Right cardiac atrium (tissue), 5 donors: ENCODE measurements around the gene PRPH2. TPM values are rescaled to one million over a fixed set of nuclear protein-coding genes. Genes with fewer than 3 reads are reported as not detected.
"Not testable (repeated sequence)": the region's sequence is repeated elsewhere in the genome, so short reads cannot be mapped to it uniquely, and the experiment has no call there.

Source experiments
- ATAC-seq, 2 donors: fragments of 200-7000 bp; cut with Tn5 transposase; one replicate each; pipeline versions ENCODE4 v1.8.0 to v1.9.1; 2020; ENCODE audit warnings: moderate library complexity in 2 of 2, mild to moderate bottlenecking in 1 of 2
- DNase-seq, 3 donors: peaks; one replicate each; pipeline ENCODE4 v3.0.0-alpha.2; 2020
- H3K27ac ChIP-seq: one replicate; pipeline ENCODE4 v1.5.1; 2013; ENCODE audit warnings: mild to moderate bottlenecking, low read length, control low read depth, moderate library complexity
- H3K27me3 ChIP-seq: one replicate; pipeline ENCODE4 v1.6.1; 2013; ENCODE audit not compliant: control insufficient read depth, insufficient read depth
- H3K4me1 ChIP-seq: one replicate; pipeline ENCODE4 v1.6.1; 2013; ENCODE audit warnings: low read length; ENCODE audit not compliant: control insufficient read depth, insufficient read depth
- H3K4me3 ChIP-seq: one replicate; pipeline ENCODE4 v1.5.1; 2013; ENCODE audit warnings: low read length, control low read depth
- H3K9me3 ChIP-seq: one replicate; pipeline ENCODE4 v1.6.1; 2013; ENCODE audit warnings: low read length; ENCODE audit not compliant: control insufficient read depth
- WGBS: extraction: QIAGEN DNeasy Blood & Tissue Kit; methylation state at CpG from one replicate; pipeline ENCODE4 v1.1.7; 2013; 5-methylcytosine and 5-hydroxymethylcytosine counted together
- intact Hi-C, 4 donors: fragments of 100-400 bp; cut with DNase I; formaldehyde crosslinking; loops; one replicate each; pipeline versions ENCODE4 v1.11.0 to v1.14.0; 2022 to 2023
- polyA plus RNA-seq: library from polyadenylated mRNA; stranded (reverse); fragments of 200-250 nt; gene quantifications from one replicate; pipeline ENCODE4 v1.2.3, GENCODE V29; 2013
- total RNA-seq, 4 donors: library from RNA; stranded (reverse); fragmentation: NEBNext Ultra II Directional; extraction: Animal tissue kit (Norgen Biotek cat#: 25700); gene quantifications; one replicate each; pipeline ENCODE4 v1.2.1, GENCODE V29; 2021
- donor health status: healthy with polysubstance abuse.
- donor health status: DM: no; HTN: yes; CAD: no.
- donor health status: DM: no; HTN: no; CAD: no.
- donor health status: DM: no; HTN: yes; CAD: no; lungs with severe emphysema.
- donor health status: DM: yes; HTN: yes; CAD: no.

The PRPH2 gene
- total and polyA plus RNA-seq, 5 donors: 0.45 to 2.5 (median 1.6) TPM

GRCh38 chr6:42740725-42741124, 18.3 kb upstream of the PRPH2 start:
- ATAC-seq (no peak), DNase-seq (no peak)
- intact Hi-C loops: no loop called here
- WGBS: 50% methylated on average over 3 of the region's 3 CpGs
- Histone ChIP-seq H3K27ac (no peak overlapping the region), H3K4me3 (no peak overlapping the region), H3K4me1 (peaks cover 3% of the 10 kb centered on the region), H3K27me3 (no peaks in the 10 kb centered on the region), H3K9me3 (no peaks in the 10 kb centered on the region)

GRCh38 chr6:42735976-42736375, 13.6 kb upstream of the PRPH2 start:
- 86% methylated on average over 3 of the region's 3 CpGs for WGBS
- Histone ChIP-seq H3K27me3 (no peaks in the 10 kb centered on the region), H3K4me3 (no peak overlapping the region), H3K9me3 (no peaks in the 10 kb centered on the region), H3K4me1 (no peaks in the 10 kb centered on the region), H3K27ac (no peak overlapping the region)
- ATAC-seq (no peak), DNase-seq (no peak)
- intact Hi-C loops: no loop called here

- H3K9me3 ChIP-seq, H3K27me3 ChIP-seq, H3K27ac ChIP-seq, H3K4me3 ChIP-seq, ATAC-seq, H3K4me1 ChIP-seq, intact Hi-C loops, DNase-seq: not testable (repeated sequence)
- WGBS: 74% methylated on average over 13 of the region's 13 CpGs
Observed at GRCh38 chr6:42733867-42734481, 11.6 kb upstream of the PRPH2 start.

DNA sequence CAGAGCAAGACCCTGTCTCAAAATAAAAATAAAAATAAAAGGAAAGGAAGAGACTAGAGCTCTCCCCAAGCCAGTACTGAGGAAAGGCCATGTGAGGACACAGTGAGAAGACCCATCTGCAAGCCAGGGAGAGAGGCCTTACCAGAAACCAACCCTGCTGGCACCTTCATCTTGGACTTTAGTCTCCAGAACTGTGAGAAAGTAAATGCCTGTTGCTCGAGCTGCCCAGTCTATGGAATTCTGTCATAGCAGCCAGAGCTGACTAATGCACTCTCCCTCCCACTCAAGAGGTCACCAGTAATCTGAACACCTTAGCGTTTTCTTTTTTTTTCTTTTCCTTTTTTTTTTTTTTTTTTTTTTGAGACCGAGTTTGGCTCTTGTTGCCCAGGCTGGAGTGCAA, 7.3 kb upstream of the PRPH2 start:
- WGBS: 65% methylated on average over 3 of the region's 3 CpGs
- intact Hi-C loops: loop anchor here (5.0 to 10.0 kb wide), 3 partner anchors 65 to 145 kb away; partner anchors contain the start of gene RPL7L1 (in 1 of the 4)
- ATAC-seq: no peak
- no peak for DNase-seq
- H3K27me3 ChIP-seq: no peaks in the 10 kb centered on the region
- H3K27ac ChIP-seq: no peak overlapping the region
- no peaks in the 10 kb centered on the region for H3K4me1 ChIP-seq
- H3K9me3 ChIP-seq: no peaks in the 10 kb centered on the region
- no peak overlapping the region for H3K4me3 ChIP-seq

- WGBS: 59% methylated on average over 22 of the region's 22 CpGs
- Histone ChIP-seq H3K9me3 (no peaks in the 10 kb centered on the region), H3K4me1 (no peaks in the 10 kb centered on the region), H3K4me3 (peak overlapping the region; percentile 56), H3K27me3 (no peaks in the 10 kb centered on the region), H3K27ac (peak overlapping the region; percentile 30)
- ATAC-seq (peak; percentile 21 to 22), DNase-seq (peak in 2 of 3 donors; percentile 60 to 69)
- intact Hi-C loops: loop anchor here (5.0 to 10.0 kb wide), 3 partner anchors 63 to 147 kb away; partner anchors contain the start of gene RPL7L1 (in 1 of the 4)
Observed at GRCh38 chr6:42727627-42728026, 5.2 kb upstream of the PRPH2 start.

- H3K9me3 ChIP-seq: no peaks in the 10 kb centered on the region
- no peaks in the 10 kb centered on the region for H3K27me3 ChIP-seq
- WGBS: 13% methylated on average over 52 of the region's 52 CpGs
- H3K4me3 ChIP-seq: peak overlapping the region; percentile 56
- ATAC-seq (peak; percentile 74 to 77), DNase-seq (peak; percentile 65 to 83 (median 81))
- intact Hi-C loops: loop anchor here (5.0 to 10.0 kb wide), 3 partner anchors 62 to 148 kb away; partner anchors contain the start of gene RPL7L1 (in 1 of the 4)
- H3K27ac ChIP-seq: peak overlapping the region; percentile 58
- H3K4me1 ChIP-seq: no peaks in the 10 kb centered on the region
Observed at GRCh38 chr6:42727087-42727611, 4.8 kb upstream of the PRPH2 start.

DNA sequence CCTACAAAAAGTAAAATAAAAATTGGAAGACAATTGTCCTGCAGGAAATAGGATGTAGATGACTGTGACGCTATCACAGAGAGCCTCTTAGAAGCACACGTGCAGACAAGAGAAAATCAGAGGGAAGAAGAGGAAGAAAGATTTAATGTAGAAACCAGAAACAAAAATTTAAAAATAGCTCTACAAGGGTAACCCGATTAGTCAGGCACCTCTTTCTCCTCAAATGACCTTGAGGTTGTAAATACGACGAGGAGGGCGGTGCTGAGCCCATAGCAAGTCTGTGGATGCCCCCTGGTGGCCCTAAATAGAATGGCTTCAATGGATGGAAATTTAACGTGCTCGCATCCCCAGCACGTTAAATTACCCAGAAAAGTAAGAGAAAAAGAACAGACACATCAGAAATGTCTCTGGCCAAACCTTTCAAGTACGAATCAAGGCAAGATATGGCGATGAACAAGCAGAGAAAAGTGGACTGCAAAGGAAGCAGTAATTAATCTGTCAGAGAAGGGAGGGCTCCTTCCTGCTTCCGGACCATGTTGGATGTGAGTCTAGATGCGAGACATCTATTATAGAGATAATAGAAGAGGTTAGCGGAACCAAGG, 4.2 kb upstream of the PRPH2 start:
- under 1% methylated on average over 14 of the region's 14 CpGs for WGBS
- DNase-seq: peak; percentile 69 to 87 (median 69)
- Histone ChIP-seq H3K4me3 (peak overlapping the region; percentile 56), H3K9me3 (no peaks in the 10 kb centered on the region), H3K4me1 (no peaks in the 10 kb centered on the region), H3K27ac (peak overlapping the region; percentile 58), H3K27me3 (no peaks in the 10 kb centered on the region)
- peak; percentile 94 for ATAC-seq
- intact Hi-C loops: loop anchor here (5.0 to 10.0 kb wide), 3 partner anchors 62 to 148 kb away; partner anchors contain the start of gene RPL7L1 (in 1 of the 4)

DNA sequence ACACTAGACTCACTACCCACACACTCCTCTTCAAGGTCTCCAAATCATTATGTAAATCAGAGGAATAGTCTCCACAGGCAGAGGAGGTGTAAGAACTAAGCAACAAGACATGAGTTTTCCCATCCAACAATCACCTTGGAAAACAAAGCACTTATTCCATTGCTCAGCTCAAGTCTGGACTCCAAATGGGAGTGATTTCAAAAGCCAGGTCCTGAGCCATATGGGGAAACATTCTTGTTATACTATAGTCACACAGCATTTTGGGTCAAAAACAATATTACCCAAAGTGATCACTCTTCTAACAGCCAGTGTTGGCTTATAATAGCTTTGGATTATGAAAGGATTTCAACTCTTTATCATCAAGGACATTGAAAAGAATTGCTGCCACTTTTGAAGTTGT, 3.6 kb upstream of the PRPH2 start:
- Histone ChIP-seq H3K9me3 (no peaks in the 10 kb centered on the region), H3K27me3 (no peaks in the 10 kb centered on the region), H3K4me1 (no peaks in the 10 kb centered on the region), H3K4me3 (peak overlapping the region; percentile 56), H3K27ac (no peak overlapping the region)
- intact Hi-C loops: loop anchor here (5.0 to 10.0 kb wide), 3 partner anchors 61 to 149 kb away; partner anchors contain the start of gene RPL7L1 (in 1 of the 4)
- ATAC-seq: no peak
- no peak for DNase-seq

DNA sequence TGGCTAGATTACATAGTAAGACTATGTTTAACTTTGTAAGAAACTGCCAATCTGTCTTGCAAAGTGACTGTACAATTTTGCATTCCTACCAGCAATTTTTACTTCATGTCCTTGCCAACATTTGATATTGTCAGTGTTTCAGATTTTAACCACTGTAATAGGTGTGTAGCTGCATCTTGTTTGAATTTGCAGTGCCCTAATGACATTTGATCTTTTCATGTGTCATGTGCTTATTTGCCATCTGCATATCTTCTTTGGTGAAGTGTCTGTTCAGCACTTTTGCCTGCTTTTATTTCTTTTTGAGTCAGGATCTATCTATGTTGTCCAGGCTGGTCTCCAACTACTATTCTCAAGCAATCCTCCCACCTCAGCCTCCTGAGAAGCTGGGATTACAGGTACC, 2.4 kb upstream of the PRPH2 start:
- no peak overlapping the region for H3K27ac ChIP-seq
- intact Hi-C loops: loop anchor here (5.0 to 10.0 kb wide), 3 partner anchors 60 to 150 kb away; partner anchors contain the start of gene RPL7L1 (in 1 of the 4)
- ATAC-seq: no peak

GRCh38 chr6:42720739-42721138, 1.7 kb downstream of the PRPH2 start:
- Histone ChIP-seq H3K27ac (no peak overlapping the region), H3K27me3 (no peaks in the 10 kb centered on the region), H3K4me3 (no peak overlapping the region), H3K9me3 (no peaks in the 10 kb centered on the region), H3K4me1 (no peaks in the 10 kb centered on the region)
- 77% methylated on average over 8 of the region's 8 CpGs for whole genome bisulfite sequencing
- DNase-seq (peak in 1 of 3 donors; percentile 11), ATAC-seq (no peak)
- intact Hi-C loops: loop anchor here in 2 of 4 donors (10.0 kb wide), 2 partner anchors 56 to 154 kb away; partner anchors contain the start of gene RPL7L1 (in 1 of the 2)

More for the DNA sequence above, 2.4 kb upstream of the PRPH2 start:
- no peaks in the 10 kb centered on the region for H3K9me3 ChIP-seq
- no peak overlapping the region for H3K4me3 ChIP-seq
- no peaks in the 10 kb centered on the region for H3K27me3 ChIP-seq
- DNase-seq: no peak
- no peaks in the 10 kb centered on the region for H3K4me1 ChIP-seq

DNA sequence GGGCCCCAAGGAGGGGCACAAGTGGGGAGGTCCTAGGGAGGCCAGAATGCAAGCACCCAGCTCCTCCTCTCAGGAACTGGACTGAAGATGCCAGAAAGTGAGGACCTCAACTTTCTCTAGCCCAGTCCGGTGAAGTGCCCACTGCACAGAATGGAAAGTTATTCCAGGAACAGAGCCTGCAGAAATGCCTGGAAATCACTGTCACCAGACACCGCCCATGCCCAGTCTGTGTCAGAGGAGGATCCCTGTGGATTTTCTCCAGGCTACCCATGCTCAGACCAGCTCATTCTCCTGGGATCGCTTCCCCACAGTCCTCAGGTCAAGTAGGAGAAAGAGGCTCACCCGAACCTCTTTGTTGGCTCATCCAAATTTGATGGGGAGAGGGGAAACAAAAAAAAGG, 6.5 kb downstream of the PRPH2 start:
- H3K9me3 ChIP-seq: no peaks in the 10 kb centered on the region
- WGBS: 87% methylated on average over 4 of the region's 4 CpGs
- no peak overlapping the region for H3K4me3 ChIP-seq

More for the DNA sequence above, 6.5 kb downstream of the PRPH2 start:
- H3K4me1 ChIP-seq: no peaks in the 10 kb centered on the region
- no peaks in the 10 kb centered on the region for H3K27me3 ChIP-seq
- intact Hi-C loops: no loop called here
- H3K27ac ChIP-seq: no peak overlapping the region
- ATAC-seq (no peak), DNase-seq (peak in 1 of 3 donors; percentile 11)
